ENCODE data around the gene PRKAB2. TPM values are rescaled to one million over a fixed set of nuclear protein-coding genes. Genes with fewer than 3 reads are reported as not detected.

The PRKAB2 gene
- total RNA-seq, 4 donors from 2014 or later, result 20.9 to 45.6 (median 27.3) TPM

DNA sequence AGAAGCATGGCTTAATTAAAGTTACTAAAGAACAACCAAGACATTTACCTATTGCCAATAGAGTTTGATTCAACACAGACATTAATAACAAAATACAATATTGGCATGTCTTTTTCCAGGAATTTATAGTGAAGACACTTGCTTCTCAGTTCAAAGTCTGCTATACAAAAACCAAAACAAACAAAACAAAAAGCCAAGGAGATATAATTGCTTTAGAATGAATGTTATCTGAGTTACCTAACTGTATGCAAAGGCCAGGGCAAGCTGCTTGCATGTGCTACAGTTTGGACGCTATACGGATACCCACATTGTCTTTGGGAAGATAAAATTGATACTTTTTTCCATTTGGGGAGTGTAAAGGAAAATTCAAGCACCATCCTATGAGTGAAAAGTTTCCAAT lies 39.3 kb upstream of the PRKAB2 start:
- TF ChIP-seq EP300 (IDR thresholded peaks at IDR 0.05; ENCODE audit: low read depth) (no peak), POLR2AphosphoS5 (IDR thresholded peaks at IDR 0.05) (no peak), POLR2A (IDR thresholded peaks at IDR 0.05) (no peak)
- TF ChIP-seq, protein P1, sequence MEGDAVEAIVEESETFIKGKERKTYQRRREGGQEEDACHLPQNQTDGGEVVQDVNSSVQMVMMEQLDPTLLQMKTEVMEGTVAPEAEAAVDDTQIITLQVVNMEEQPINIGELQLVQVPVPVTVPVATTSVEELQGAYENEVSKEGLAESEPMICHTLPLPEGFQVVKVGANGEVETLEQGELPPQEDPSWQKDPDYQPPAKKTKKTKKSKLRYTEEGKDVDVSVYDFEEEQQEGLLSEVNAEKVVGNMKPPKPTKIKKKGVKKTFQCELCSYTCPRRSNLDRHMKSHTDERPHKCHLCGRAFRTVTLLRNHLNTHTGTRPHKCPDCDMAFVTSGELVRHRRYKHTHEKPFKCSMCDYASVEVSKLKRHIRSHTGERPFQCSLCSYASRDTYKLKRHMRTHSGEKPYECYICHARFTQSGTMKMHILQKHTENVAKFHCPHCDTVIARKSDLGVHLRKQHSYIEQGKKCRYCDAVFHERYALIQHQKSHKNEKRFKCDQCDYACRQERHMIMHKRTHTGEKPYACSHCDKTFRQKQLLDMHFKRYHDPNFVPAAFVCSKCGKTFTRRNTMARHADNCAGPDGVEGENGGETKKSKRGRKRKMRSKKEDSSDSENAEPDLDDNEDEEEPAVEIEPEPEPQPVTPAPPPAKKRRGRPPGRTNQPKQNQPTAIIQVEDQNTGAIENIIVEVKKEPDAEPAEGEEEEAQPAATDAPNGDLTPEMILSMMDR (IDR thresholded peaks at IDR 0.05), result no peak
- in situ Hi-C loops (cut with MboI; ENCODE audit: low pct_ligation_motif_present in 1 of 4, low pct_unique_long_range_greater_than_20kb in 1 of 4, low sequenced_read_pairs in 3 of 4) (no loop called here), intact Hi-C loops (cut with DNase I; ENCODE audit: low total_unique reads) (no loop called here)
- WGBS, 2 donors (ENCODE audit: low coverage in 1 of 2), result 61 to 75% methylated on average over 2 of the region's 2 CpGs
- H3K36me3 ChIP-seq, result peaks cover 0 to 15% (median 0%) of the 10 kb centered on the region in 4 donors
- H3K4me3 ChIP-seq, result no peak overlapping the region
- H3K9me3 ChIP-seq, result no peaks in the 10 kb centered on the region
- no peak overlapping the region for H3K27ac ChIP-seq
- no peak for DNase-seq
- peaks cover 0 to 44% (median 16%) of the 10 kb centered on the region in 4 donors for H3K4me1 ChIP-seq
- no peaks in the 10 kb centered on the region for H3K27me3 ChIP-seq

DNA sequence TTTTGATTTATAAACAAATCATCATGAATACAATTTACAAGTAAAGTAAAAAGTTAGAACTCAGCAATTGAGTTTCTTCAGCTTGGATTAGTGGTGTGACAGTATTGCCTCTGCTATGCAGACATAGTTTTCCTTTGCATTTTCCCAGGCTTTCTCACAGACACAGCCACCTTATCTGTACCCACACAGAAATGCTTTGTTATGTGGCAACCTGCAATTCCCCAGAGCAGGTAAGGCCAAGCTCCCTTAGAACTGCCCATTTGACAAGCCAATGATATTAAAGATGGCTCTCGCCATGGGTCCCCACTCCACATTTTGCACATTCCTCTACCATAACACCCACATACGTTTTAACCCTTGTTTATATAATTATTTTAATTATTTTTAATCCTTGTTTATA lies 38.7 kb upstream of the PRKAB2 start:
- in situ Hi-C loops (cut with MboI; ENCODE audit: low pct_ligation_motif_present in 1 of 4, low pct_unique_long_range_greater_than_20kb in 1 of 4, low sequenced_read_pairs in 3 of 4), result no loop called here
- H3K27ac ChIP-seq, result no peak overlapping the region
- H3K4me1 ChIP-seq, result peaks cover 0 to 40% (median 13%) of the 10 kb centered on the region in 4 donors
- H3K9me3 ChIP-seq, result no peaks in the 10 kb centered on the region
- intact Hi-C loops (cut with DNase I; ENCODE audit: low total_unique reads), result no loop called here
- H3K4me3 ChIP-seq, result no peak overlapping the region
- no peak for DNase-seq
- peaks cover 0 to 15% (median 0%) of the 10 kb centered on the region in 4 donors for H3K36me3 ChIP-seq
- no peaks in the 10 kb centered on the region for H3K27me3 ChIP-seq
- 69 to 72% methylated on average over 2 of the region's 2 CpGs for WGBS, 2 donors (ENCODE audit: low coverage in 1 of 2)
- TF ChIP-seq POLR2AphosphoS5 (IDR thresholded peaks at IDR 0.05), result no peak
- TF ChIP-seq, protein P1 (IDR thresholded peaks at IDR 0.05), result no peak
- TF ChIP-seq EP300 (IDR thresholded peaks at IDR 0.05; ENCODE audit: low read depth), result no peak
- TF ChIP-seq POLR2A (IDR thresholded peaks at IDR 0.05), result no peak

DNA sequence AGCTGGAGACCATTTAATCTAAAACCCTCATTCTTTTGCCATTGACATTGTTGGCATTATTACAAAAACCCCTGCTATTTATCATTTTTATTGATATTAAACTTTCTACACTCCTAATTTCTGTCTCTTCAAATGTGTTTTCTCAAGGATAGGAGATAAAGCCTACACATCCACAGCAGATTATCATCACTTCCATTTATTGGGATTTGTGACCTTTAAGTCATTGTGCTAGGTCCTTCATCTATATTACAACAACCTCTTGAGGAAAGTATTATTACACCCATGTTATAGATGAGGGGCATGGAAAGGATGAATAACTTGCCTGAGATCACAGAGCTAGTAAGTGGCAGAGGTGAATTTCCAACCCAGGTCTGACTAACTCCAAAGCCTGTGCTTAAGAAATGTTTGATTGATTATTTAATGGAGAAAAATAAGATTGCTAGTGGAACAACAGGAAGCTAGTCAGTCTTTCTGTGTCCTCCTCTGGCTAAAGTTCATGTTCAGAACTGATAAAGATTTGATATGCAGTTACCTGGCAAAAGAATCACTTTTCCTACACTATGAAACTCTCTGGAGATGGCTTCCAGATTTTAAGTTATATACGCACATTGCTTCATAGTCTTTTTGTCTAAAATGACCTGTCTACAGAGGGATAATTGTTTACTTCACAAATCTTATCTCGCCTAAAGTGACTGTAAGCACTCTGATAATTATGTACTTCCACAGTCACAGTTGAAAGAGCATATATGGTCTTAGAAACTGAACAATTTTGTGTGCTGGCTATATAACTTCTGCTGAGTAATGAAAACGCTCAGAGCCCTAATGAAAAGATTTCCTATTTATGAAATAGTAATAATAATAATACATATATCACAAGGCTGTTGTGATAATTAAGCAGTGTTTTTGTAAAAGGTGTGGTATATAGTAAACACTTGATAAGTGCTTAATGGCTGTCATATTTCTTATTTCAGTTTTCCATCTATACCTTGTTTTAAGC lies 37.9 kb upstream of the PRKAB2 start:
- Histone ChIP-seq H3K4me1 (peaks cover 0 to 32% (median 13%) of the 10 kb centered on the region in 4 donors), H3K27me3 (no peaks in the 10 kb centered on the region), H3K4me3 (no peak overlapping the region), H3K27ac (no peak overlapping the region), H3K9me3 (no peaks in the 10 kb centered on the region), H3K36me3 (peaks cover 0 to 15% (median 0%) of the 10 kb centered on the region in 4 donors)
- intact Hi-C loops (cut with DNase I; ENCODE audit: low total_unique reads), result loop anchor here (10.0 kb wide), 1 partner anchor 555 kb away; the partner anchor contains the start of gene GJA5
- in situ Hi-C loops (cut with MboI; ENCODE audit: low pct_ligation_motif_present in 1 of 4, low pct_unique_long_range_greater_than_20kb in 1 of 4, low sequenced_read_pairs in 3 of 4), result no loop called here
- DNase-seq, result no peak
- TF ChIP-seq, protein P1 (IDR thresholded peaks at IDR 0.05), result no peak
- no peak for TF ChIP-seq POLR2AphosphoS5 (IDR thresholded peaks at IDR 0.05)
- no peak for TF ChIP-seq POLR2A (IDR thresholded peaks at IDR 0.05)
- TF ChIP-seq EP300 (IDR thresholded peaks at IDR 0.05; ENCODE audit: low read depth), result no peak
- 48 to 66% methylated on average over 3 of the region's 3 CpGs for WGBS, 2 donors (ENCODE audit: low coverage in 1 of 2)

DNA sequence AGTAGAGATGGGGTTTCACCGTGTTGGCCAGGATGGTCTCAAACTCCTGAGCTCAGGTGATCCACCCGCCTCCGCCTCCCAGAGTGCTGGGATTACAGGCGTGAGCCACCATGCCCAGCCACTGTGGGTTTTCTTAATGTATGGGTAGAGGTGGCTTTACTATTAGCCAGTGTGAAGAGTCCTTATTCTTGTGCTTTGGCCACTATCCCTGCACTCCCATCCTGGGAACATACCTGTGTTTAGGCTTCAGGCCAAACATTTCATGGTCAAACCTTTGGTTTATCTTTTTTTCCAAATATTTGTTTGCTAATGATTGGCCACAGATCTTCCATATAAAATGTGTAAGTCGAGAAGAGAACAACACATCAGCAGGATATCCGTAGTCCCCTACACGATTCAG lies 36.3 kb upstream of the PRKAB2 start:
- DNase-seq, result no peak
- H3K4me1 ChIP-seq, result peaks cover 0 to 17% (median 6%) of the 10 kb centered on the region in 4 donors
- peaks cover 0 to 22% (median 3%) of the 10 kb centered on the region in 4 donors for H3K36me3 ChIP-seq
- intact Hi-C loops (cut with DNase I; ENCODE audit: low total_unique reads) (loop anchor here (10.0 kb wide), 1 partner anchor 556 kb away; the partner anchor contains the start of gene GJA5), in situ Hi-C loops (cut with MboI; ENCODE audit: low pct_ligation_motif_present in 1 of 4, low pct_unique_long_range_greater_than_20kb in 1 of 4, low sequenced_read_pairs in 3 of 4) (no loop called here)
- 75 to 93% methylated on average over 2 to 7 of the region's 7 CpGs for WGBS, 2 donors (ENCODE audit: low coverage in 1 of 2)
- TF ChIP-seq POLR2AphosphoS5 (IDR thresholded peaks at IDR 0.05), result no peak
- TF ChIP-seq EP300 (IDR thresholded peaks at IDR 0.05; ENCODE audit: low read depth), result no peak
- TF ChIP-seq, protein P1 (IDR thresholded peaks at IDR 0.05), result no peak
- no peak for TF ChIP-seq POLR2A (IDR thresholded peaks at IDR 0.05)
- H3K4me3 ChIP-seq, result no peak overlapping the region
- no peaks in the 10 kb centered on the region for H3K9me3 ChIP-seq
- no peak overlapping the region for H3K27ac ChIP-seq
- no peaks in the 10 kb centered on the region for H3K27me3 ChIP-seq
